Lung (tissue), 12 donors: ENCODE data around the gene SEMA5B. TPM values are rescaled to one million over a fixed set of nuclear protein-coding genes. Genes with fewer than 3 reads are reported as not detected.
A peak's percentile ranks its signal among the peaks of the same experiment; 100 is the strongest.

ENCODE experiments used
- ATAC-seq: fragments of 200-7000 bp; cut with Tn5 transposase; one replicate; pipeline ENCODE4 v1.9.1; 2020; ENCODE audit warnings: moderate number of reproducible peaks; ENCODE audit not compliant: insufficient read depth, low FRiP score
- DNase-seq, 3 donors: peaks; one replicate each; pipeline ENCODE4 v3.0.0-alpha.2; 2013 to 2017
- H3K27ac ChIP-seq, 2 donors: one replicate each; pipeline ENCODE4 v1.5.1; 2013; ENCODE audit warnings: mild to moderate bottlenecking in 2 of 2, moderate library complexity in 2 of 2, control low read depth in 1 of 2, inconsistent platforms in 1 of 2, low read depth in 1 of 2, low read length in 1 of 2
- H3K27me3 ChIP-seq, 3 donors: one replicate each; pipeline ENCODE4 v1.5.1; 2013; ENCODE audit warnings: low read length in 2 of 3; ENCODE audit not compliant: control insufficient read depth in 3 of 3, insufficient read depth in 3 of 3
- H3K36me3 ChIP-seq, 4 donors: one replicate each; pipeline ENCODE4 v1.5.1; 2013; ENCODE audit warnings: low read length in 4 of 4, mild to moderate bottlenecking in 1 of 4, moderate library complexity in 1 of 4; ENCODE audit not compliant: control insufficient read depth in 4 of 4, insufficient read depth in 4 of 4
- H3K4me1 ChIP-seq, 5 donors: one replicate each; pipeline ENCODE4 v1.5.1; 2013; ENCODE audit warnings: low read length in 5 of 5, mild to moderate bottlenecking in 2 of 5, moderate library complexity in 1 of 5; ENCODE audit not compliant: control insufficient read depth in 5 of 5, insufficient read depth in 5 of 5
- H3K4me3 ChIP-seq: one replicate; pipeline ENCODE4 v1.5.1; 2013; ENCODE audit warnings: mild to moderate bottlenecking, control low read depth, moderate library complexity
- H3K9ac ChIP-seq, 2 donors: one replicate each; pipeline ENCODE4 v1.5.1; 2013; ENCODE audit warnings: low read length in 2 of 2, control low read depth in 1 of 2; ENCODE audit not compliant: insufficient read depth in 1 of 2
- H3K9me3 ChIP-seq, 4 donors: one replicate each; pipeline ENCODE4 v1.5.1; 2013; ENCODE audit warnings: low read length in 3 of 4, mild to moderate bottlenecking in 1 of 4, moderate library complexity in 1 of 4; ENCODE audit not compliant: control insufficient read depth in 4 of 4, insufficient read depth in 3 of 4
- WGBS, 2 donors: extraction: QIAGEN DNeasy Blood & Tissue Kit; methylation state at CpG; one replicate each; pipeline ENCODE4 v1.1.7; 2013; 5-methylcytosine and 5-hydroxymethylcytosine counted together
- polyA plus RNA-seq, 2 donors: library from polyadenylated mRNA; stranded (reverse); fragments of 200-250 nt; gene quantifications; one replicate each; pipeline ENCODE4 v1.2.1, GENCODE V29; 2013
- total RNA-seq, 2 donors: library from RNA; depleted of rRNA in 1 of 2; stranded (reverse); fragments of >200 nt in 1 of 2; gene quantifications; one replicate each; pipeline ENCODE4 v1.2.1, GENCODE V29; 2014 to 2021
- TF ChIP-seq, protein P1 (sequence below): IDR thresholded peaks from 2 replicates; pipeline ENCODE4 v1.5.1; 2012; ENCODE audit warnings: mild to moderate bottlenecking; ENCODE audit errors: control extremely low read depth, extremely low read depth
- donor health status: control.
- donor health status: control.
- donor health status: Bipolar disorder and iron deficiency.
- donor health status: healthy.
- donor health status: DM: yes; HTN: yes; CAD: no.

Gene SEMA5B
- total and polyA plus RNA-seq, 4 donors = 0.30 to 2.2 (median 0.48) TPM

DNA sequence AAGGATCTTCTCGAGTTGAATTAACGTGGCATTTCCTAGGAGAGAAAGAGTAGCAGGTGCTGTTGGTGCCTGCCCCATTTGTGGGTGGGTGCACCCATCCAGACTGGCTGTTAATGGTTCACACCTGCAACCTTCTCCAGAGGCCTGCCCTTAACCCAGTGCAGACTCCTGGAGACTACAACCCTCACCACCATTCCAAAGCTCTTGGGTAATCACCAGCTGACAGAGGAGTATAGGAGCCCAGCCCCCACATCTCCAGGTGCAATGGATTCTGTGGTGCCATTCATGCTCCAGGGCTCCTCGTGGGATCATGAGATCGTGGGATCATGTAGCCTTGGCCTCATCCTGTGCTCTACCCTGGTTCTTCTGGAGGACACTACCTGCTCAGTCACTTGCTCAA is 60.2 kb downstream of the SEMA5B start:
- no peak overlapping the region for H3K9ac ChIP-seq
- H3K4me1 ChIP-seq = peaks cover 2 to 11% (median 4%) of the 10 kb centered on the region in 5 donors
- no peaks in the 10 kb centered on the region for H3K9me3 ChIP-seq
- DNase-seq (no peak), ATAC-seq (no peak)
- H3K36me3 ChIP-seq = no peaks in the 10 kb centered on the region
- H3K27ac ChIP-seq = no peak overlapping the region
- TF ChIP-seq, protein P1, sequence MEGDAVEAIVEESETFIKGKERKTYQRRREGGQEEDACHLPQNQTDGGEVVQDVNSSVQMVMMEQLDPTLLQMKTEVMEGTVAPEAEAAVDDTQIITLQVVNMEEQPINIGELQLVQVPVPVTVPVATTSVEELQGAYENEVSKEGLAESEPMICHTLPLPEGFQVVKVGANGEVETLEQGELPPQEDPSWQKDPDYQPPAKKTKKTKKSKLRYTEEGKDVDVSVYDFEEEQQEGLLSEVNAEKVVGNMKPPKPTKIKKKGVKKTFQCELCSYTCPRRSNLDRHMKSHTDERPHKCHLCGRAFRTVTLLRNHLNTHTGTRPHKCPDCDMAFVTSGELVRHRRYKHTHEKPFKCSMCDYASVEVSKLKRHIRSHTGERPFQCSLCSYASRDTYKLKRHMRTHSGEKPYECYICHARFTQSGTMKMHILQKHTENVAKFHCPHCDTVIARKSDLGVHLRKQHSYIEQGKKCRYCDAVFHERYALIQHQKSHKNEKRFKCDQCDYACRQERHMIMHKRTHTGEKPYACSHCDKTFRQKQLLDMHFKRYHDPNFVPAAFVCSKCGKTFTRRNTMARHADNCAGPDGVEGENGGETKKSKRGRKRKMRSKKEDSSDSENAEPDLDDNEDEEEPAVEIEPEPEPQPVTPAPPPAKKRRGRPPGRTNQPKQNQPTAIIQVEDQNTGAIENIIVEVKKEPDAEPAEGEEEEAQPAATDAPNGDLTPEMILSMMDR = no peak
- no peaks in the 10 kb centered on the region for H3K27me3 ChIP-seq
- H3K4me3 ChIP-seq = no peak overlapping the region
- 88 to 93% methylated on average over 4 of the region's 4 CpGs for WGBS, 2 donors

DNA sequence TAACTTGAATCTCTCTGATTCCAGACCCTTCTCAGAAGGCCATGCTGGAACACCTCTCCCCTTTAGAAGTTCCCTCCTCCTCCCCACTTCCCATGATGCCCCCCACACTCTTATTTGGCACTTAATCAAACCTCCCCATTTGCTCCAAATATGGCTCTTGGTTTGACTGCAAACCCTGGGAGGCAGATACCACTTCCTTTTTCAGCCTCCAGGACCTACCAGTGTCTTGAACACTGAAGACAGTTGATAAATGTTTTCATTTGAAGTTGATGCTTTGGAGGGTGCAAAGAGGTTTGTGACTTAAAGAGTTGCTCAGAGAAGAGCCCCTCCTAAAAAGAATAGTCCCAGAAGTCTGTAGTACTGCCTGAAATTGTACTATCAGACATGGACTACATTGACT is 61.5 kb downstream of the SEMA5B start:
- Histone ChIP-seq H3K36me3 (no peaks in the 10 kb centered on the region), H3K4me1 (peaks cover 2 to 17% (median 4%) of the 10 kb centered on the region in 5 donors), H3K27ac (no peak overlapping the region), H3K9me3 (no peaks in the 10 kb centered on the region), H3K9ac (no peak overlapping the region), H3K27me3 (no peaks in the 10 kb centered on the region), H3K4me3 (no peak overlapping the region)
- no peak for DNase-seq
- ATAC-seq = no peak
- TF ChIP-seq, protein P1 = no peak

GRCh38 chr3:122964811-122965210 is 62.8 kb downstream of the SEMA5B start:
- no peak overlapping the region for H3K27ac ChIP-seq
- ATAC-seq (no peak), DNase-seq (no peak)
- TF ChIP-seq, protein P1 = no peak
- H3K36me3 ChIP-seq = no peaks in the 10 kb centered on the region
- 28 to 30% methylated on average over 2 of the region's 2 CpGs for WGBS, 2 donors
- no peaks in the 10 kb centered on the region for H3K27me3 ChIP-seq
- H3K9ac ChIP-seq = no peak overlapping the region
- H3K4me3 ChIP-seq = no peak overlapping the region
- H3K4me1 ChIP-seq = peaks cover 0 to 10% (median 0%) of the 10 kb centered on the region in 5 donors
- H3K9me3 ChIP-seq = no peaks in the 10 kb centered on the region

DNA sequence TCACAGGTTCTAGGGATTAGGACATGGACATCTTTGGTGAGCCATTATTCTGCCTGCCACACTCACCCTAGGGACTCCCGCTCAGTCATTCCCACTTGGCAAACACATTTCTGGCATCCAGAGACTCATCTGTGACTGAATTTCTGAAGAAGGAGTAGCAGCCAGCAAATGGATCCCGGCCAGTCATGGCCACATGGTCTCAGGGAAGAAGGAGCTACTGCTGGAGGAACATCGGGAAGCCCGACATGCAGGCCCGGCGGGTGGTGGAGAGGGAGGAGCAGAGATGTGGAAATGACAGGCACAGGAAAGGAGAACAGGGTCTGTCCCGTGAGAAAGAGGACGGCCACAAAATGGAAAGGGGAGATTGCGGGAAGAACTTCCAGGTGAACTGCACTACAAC is 65.4 kb downstream of the SEMA5B start:
- TF ChIP-seq, protein P1 = no peak
- ATAC-seq = no peak
- 73 to 74% methylated on average over 9 of the region's 9 CpGs for WGBS, 2 donors
- H3K27ac ChIP-seq = no peak overlapping the region
- peak; percentile 31 to 61 (median 43) for DNase-seq
- H3K4me1 ChIP-seq = peaks cover 7 to 23% (median 11%) of the 10 kb centered on the region in 5 donors
- H3K9ac ChIP-seq = no peak overlapping the region
- H3K4me3 ChIP-seq = no peak overlapping the region
- H3K36me3 ChIP-seq = no peaks in the 10 kb centered on the region
- no peaks in the 10 kb centered on the region for H3K9me3 ChIP-seq
- no peaks in the 10 kb centered on the region for H3K27me3 ChIP-seq
